HCT116 (cell line): ENCODE measurements around the gene MRM3. TPM values are rescaled to one million over a fixed set of nuclear protein-coding genes. Genes with fewer than 3 reads are reported as not detected.
A peak's percentile ranks its signal among the peaks of the same experiment; 100 is the strongest.

Source experiments
- ATAC-seq: fragments of 200-7000 bp; cut with Tn5 transposase; 2 replicates; pipeline ENCODE4 v1.9.1; 2020; ENCODE audit warnings: mild to moderate bottlenecking, moderate library complexity
- BruUV-seq: library from RNA; stranded (reverse); fragments of 400-500 nt; replicated peaks from 2 replicates; lab custom pipeline; 2021; lab: Mats Ljungman, UMichigan
- CTCF ChIA-PET: fragments of 300-600 bp; sonication (Branson Sonifier 250); formaldehyde crosslinking; loops from one replicate; lab custom pipeline; 2021; ENCODE audit warnings: antibody characterized with exemption; lab: Charles Lee
- POLR2A ChIA-PET: fragments of 300-600, 350-600 bp; sonication (Branson Sonifier 250); formaldehyde crosslinking; loops from one replicate; lab custom pipeline; 2021; ENCODE audit warnings: antibody characterized with exemption; lab: Charles Lee
- RAD21 ChIA-PET, 2 experiments: fragments of 300-600 bp; sonication (Branson Sonifier 250); formaldehyde crosslinking; loops; one replicate each; lab custom pipeline; 2023; ENCODE audit warnings: low total read pairs in 2 of 2; ENCODE audit not compliant: uncharacterized antibody in 2 of 2, unreplicated experiment in 2 of 2, low non-redundant PET in 1 of 2; lab: Charles Lee
- DNase-seq: peaks from one replicate; pipeline ENCODE4 v3.0.0-alpha.2; 2010; ENCODE audit warnings: low read depth, low spot score
- H2AFZ ChIP-seq: fragments of 200-600 bp; shearing (Covaris generic), sonication (generic); 2 replicates; pipeline ENCODE4 v1.6.1; 2017; ENCODE audit warnings: low read depth, mixed run types, mixed read lengths, antibody characterized with exemption, low read length; ENCODE audit not compliant: poor library complexity, severe bottlenecking
- H3K27ac ChIP-seq: 2 replicates; pipeline ENCODE4 v1.5.1; 2012; ENCODE audit warnings: low read depth, low read length
- H3K27me3 ChIP-seq: fragments of 200-600 bp; sonication (generic); 2 replicates; pipeline ENCODE4 v1.6.1; 2016; ENCODE audit warnings: mixed run types, low read length, mixed read lengths; ENCODE audit not compliant: insufficient read depth
- H3K36me3 ChIP-seq, 2 experiments: fragments of 200-500 bp in 1 of 2; fragments of 200-600 bp in 1 of 2; sonication (Bioruptor generic) in 1 of 2; sonication (generic) in 1 of 2; 2 replicates each; pipeline versions ENCODE4 v1.5.1 to v1.6.1; 2014 to 2016; ENCODE audit warnings: low read length in 2 of 2, inconsistent platforms in 1 of 2, mixed read lengths in 1 of 2, mixed run types in 1 of 2; ENCODE audit not compliant: insufficient read depth in 2 of 2, control insufficient read depth in 1 of 2
- H3K4me1 ChIP-seq, 2 experiments: fragments of 200-600 bp in 1 of 2; sonication (generic) in 1 of 2; 2 replicates each; pipeline versions ENCODE4 v1.5.1 to v1.6.1; 2012 to 2017; ENCODE audit warnings: low read length in 2 of 2, inconsistent platforms in 1 of 2, mild to moderate bottlenecking in 1 of 2, mixed read lengths in 1 of 2, mixed run types in 1 of 2, moderate library complexity in 1 of 2; ENCODE audit not compliant: insufficient read depth in 2 of 2, control insufficient read depth in 1 of 2
- H3K4me2 ChIP-seq: fragments of 200-600 bp; sonication (generic); 2 replicates; pipeline ENCODE4 v1.6.1; 2017; ENCODE audit warnings: mixed run types, low read length, mixed read lengths
- H3K4me3 ChIP-seq, 2 experiments: fragments of 200-600 bp in 1 of 2; sonication (generic) in 1 of 2; replicated peaks in 1 of 2; 2 replicates each; pipeline ENCODE4 v1.5.1; 2011 to 2016; ENCODE audit warnings: low read length in 2 of 2, control low read depth in 1 of 2, low read depth in 1 of 2, mild to moderate bottlenecking in 1 of 2, mixed read lengths in 1 of 2, mixed run types in 1 of 2
- H3K79me2 ChIP-seq: fragments of 200-600 bp; sonication (generic); 2 replicates; pipeline ENCODE4 v1.6.1; 2017; ENCODE audit warnings: mild to moderate bottlenecking, mixed run types, low read length, moderate library complexity, mixed read lengths; ENCODE audit not compliant: insufficient read depth
- H3K9ac ChIP-seq: fragments of 200-600 bp; sonication (generic); 2 replicates; pipeline ENCODE4 v1.6.1; 2016; ENCODE audit warnings: low read length, mixed read lengths
- H3K9me2 ChIP-seq: fragments of 200-600 bp; sonication (generic), shearing (Covaris generic); 2 replicates; pipeline ENCODE4 v1.6.1; 2017; ENCODE audit warnings: mixed run types, mild to moderate bottlenecking, moderate library complexity; ENCODE audit not compliant: insufficient read depth
- H3K9me3 ChIP-seq, 2 experiments: fragments of 200-500 bp in 1 of 2; fragments of 200-600 bp in 1 of 2; sonication (Bioruptor generic) in 1 of 2; sonication (generic) in 1 of 2; 2 replicates each; pipeline ENCODE4 v1.6.1; 2014 to 2017; ENCODE audit warnings: low read length in 2 of 2, mixed read lengths in 2 of 2, inconsistent platforms in 1 of 2, low read depth in 1 of 2, mild to moderate bottlenecking in 1 of 2, mixed run types in 1 of 2, moderate library complexity in 1 of 2; ENCODE audit not compliant: control insufficient read depth in 1 of 2, insufficient read depth in 1 of 2
- H4K20me1 ChIP-seq: fragments of 200-600 bp; sonication (generic), shearing (Covaris generic); 2 replicates; pipeline ENCODE4 v1.6.1; 2017; ENCODE audit warnings: mixed run types, mild to moderate bottlenecking, moderate library complexity; ENCODE audit not compliant: insufficient read depth
- EZH2 ChIP-seq: fragments of 200-600 bp; sonication (generic); IDR thresholded peaks from 2 replicates; pipeline ENCODE4 v1.6.1; 2017; ENCODE audit warnings: antibody characterized with exemption, mixed run types
- POLR2A ChIP-seq: IDR thresholded peaks from 2 replicates; pipeline ENCODE4 v1.7.0; 2011; ENCODE audit warnings: borderline replicate concordance; ENCODE audit not compliant: insufficient read depth, insufficient read length; ENCODE audit errors: extremely low read depth
- POLR2AphosphoS5 ChIP-seq: IDR thresholded peaks from 2 replicates; pipeline ENCODE4 v1.6.1; 2011; ENCODE audit warnings: mild to moderate bottlenecking, low read depth, low read length, moderate library complexity
- TCF7L2 ChIP-seq: IDR thresholded peaks from 2 replicates; pipeline ENCODE4 v1.7.0; 2011; ENCODE audit warnings: borderline replicate concordance, inconsistent platforms; ENCODE audit not compliant: insufficient read depth, insufficient read length; ENCODE audit errors: extremely low read depth
- intact Hi-C: fragments of 100-400 bp; cut with micrococcal nuclease; formaldehyde crosslinking; loops from 2 replicates; pipeline ENCODE4 v1.10.0; 2022
- total RNA-seq: library from RNA; stranded (reverse); gene quantifications from one replicate; pipeline ENCODE4 v1.2.1, GENCODE V29; 2021; ENCODE audit not compliant: unreplicated experiment
- TF ChIP-seq, protein P1 (sequence below): IDR thresholded peaks from 2 replicates; pipeline ENCODE4 v1.6.1; 2011; ENCODE audit warnings: mild to moderate bottlenecking, low read length, moderate library complexity; ENCODE audit not compliant: insufficient replicate concordance; ENCODE audit errors: extremely low read depth

The MRM3 gene
- total RNA-seq, 1 experiment from 2014 or later: 32.6 TPM

DNA sequence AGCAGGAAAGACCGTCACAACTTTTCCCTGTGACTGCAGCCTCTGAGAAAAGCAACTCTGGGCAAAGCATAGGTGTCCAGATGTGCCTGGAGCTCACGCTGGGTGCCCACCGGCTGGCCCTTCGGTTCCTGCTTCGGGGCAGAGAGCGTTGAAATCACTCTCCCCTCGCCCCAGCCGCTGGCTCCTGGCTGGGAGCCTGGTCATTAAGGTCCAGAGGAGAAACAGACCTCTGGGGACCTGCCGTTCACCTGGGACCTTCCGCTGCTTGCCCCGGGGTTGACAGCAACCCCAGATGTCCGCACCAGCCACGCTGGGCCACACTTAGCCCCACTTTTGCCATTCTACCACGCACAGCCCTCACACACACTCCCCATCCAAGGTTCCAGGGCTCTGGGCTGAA lies 13.1 kb downstream of the MRM3 start:
- intact Hi-C loops: loop anchor here (1.0 kb wide), 1 partner anchor 201 kb away; no protein-coding TSS in a partner anchor
- ChIA-PET POLR2A (interaction anchor here (0.9 to 1.9 kb wide), 2 partner anchors 185 to 186 kb away, joined by 3 to 9 read pairs; partner anchors contain the start of gene NXN), RAD21 (interaction anchor here (2.0 to 3.2 kb wide), 2 partner anchors 185 to 186 kb away, joined by 14 to 16 read pairs; partner anchors contain the start of gene NXN (in 1 of the 2)), CTCF (interaction anchor here (0.9 to 4.1 kb wide), 6 partner anchors 13 to 261 kb away, joined by 3 to 87 read pairs (median 4); partner anchors contain the start of genes GLOD4, MRM3, NXN and TIMM22)
- Histone ChIP-seq H3K9me2 (no peaks in the 10 kb centered on the region), H3K9ac (no peak overlapping the region), H4K20me1 (no peaks in the 10 kb centered on the region), H3K4me1 (peaks cover 0 to 11% of the 10 kb centered on the region in 2 experiments; a peak in 2 of 4 replicates), H3K36me3 (peaks cover 0 to 20% of the 10 kb centered on the region in 2 experiments; a peak in 2 of 4 replicates), H3K79me2 (peaks cover 17% of the 10 kb centered on the region), H2AFZ (no peak overlapping the region), H3K9me3 (no peaks in the 10 kb centered on the region), H3K27me3 (no peaks in the 10 kb centered on the region), H3K27ac (no peak overlapping the region; the same call in 1 of the 2 replicates), H3K4me3 (no peak overlapping the region), H3K4me2 (peak overlapping the region; percentile 16; the same call in 1 of the 2 replicates)
- no TSS peak for BruUV-seq
- TF ChIP-seq TCF7L2: no peak
- TF ChIP-seq, protein P1, sequence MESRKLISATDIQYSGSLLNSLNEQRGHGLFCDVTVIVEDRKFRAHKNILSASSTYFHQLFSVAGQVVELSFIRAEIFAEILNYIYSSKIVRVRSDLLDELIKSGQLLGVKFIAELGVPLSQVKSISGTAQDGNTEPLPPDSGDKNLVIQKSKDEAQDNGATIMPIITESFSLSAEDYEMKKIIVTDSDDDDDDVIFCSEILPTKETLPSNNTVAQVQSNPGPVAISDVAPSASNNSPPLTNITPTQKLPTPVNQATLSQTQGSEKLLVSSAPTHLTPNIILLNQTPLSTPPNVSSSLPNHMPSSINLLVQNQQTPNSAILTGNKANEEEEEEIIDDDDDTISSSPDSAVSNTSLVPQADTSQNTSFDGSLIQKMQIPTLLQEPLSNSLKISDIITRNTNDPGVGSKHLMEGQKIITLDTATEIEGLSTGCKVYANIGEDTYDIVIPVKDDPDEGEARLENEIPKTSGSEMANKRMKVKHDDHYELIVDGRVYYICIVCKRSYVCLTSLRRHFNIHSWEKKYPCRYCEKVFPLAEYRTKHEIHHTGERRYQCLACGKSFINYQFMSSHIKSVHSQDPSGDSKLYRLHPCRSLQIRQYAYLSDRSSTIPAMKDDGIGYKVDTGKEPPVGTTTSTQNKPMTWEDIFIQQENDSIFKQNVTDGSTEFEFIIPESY: no peak
- no peak for TF ChIP-seq POLR2A
- ATAC-seq (no peak), DNase-seq (no peak)

DNA sequence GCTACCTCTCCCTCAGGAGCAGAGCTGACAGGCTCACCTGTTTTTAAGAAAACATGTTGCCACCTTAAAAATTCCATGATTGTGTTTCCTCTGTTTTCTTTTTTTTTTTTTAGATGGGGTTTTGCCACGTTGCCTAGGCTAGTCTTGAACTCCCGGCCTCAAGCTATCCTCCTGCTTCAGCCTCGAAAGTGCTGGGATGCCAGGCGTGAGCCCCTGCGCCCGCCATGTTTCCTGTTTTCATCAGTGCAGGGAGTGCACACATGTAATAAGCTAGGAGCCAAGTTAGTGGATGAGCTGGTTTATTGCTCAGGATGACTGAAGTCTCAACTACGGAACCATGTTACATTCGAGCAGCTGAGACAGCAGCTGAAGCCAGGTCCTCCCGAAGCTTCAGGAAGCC lies 13.6 kb downstream of the MRM3 start:
- no TSS peak for BruUV-seq
- Histone ChIP-seq H3K36me3 (peaks cover 0 to 18% of the 10 kb centered on the region in 2 experiments; a peak in 2 of 4 replicates), H3K4me3 (no peak overlapping the region), H3K9ac (no peak overlapping the region), H3K27me3 (no peaks in the 10 kb centered on the region), H3K4me1 (peaks cover 0 to 11% of the 10 kb centered on the region in 2 experiments; a peak in 2 of 4 replicates), H3K9me2 (no peaks in the 10 kb centered on the region), H3K79me2 (peaks cover 17% of the 10 kb centered on the region), H2AFZ (no peak overlapping the region), H4K20me1 (no peaks in the 10 kb centered on the region), H3K4me2 (no peak overlapping the region), H3K9me3 (no peaks in the 10 kb centered on the region), H3K27ac (no peak overlapping the region)
- POLR2A ChIA-PET: interaction anchor here (0.9 to 1.9 kb wide), 2 partner anchors 184 to 185 kb away, joined by 3 to 9 read pairs; partner anchors contain the start of gene NXN
- CTCF ChIA-PET: interaction anchor here (1.0 to 4.1 kb wide), 4 partner anchors 185 to 261 kb away, joined by 3 to 87 read pairs (median 10); partner anchors contain the start of genes NXN and TIMM22
- no peak for TF ChIP-seq EZH2
- TF ChIP-seq POLR2AphosphoS5: no peak
- intact Hi-C loops: loop anchor here (1.0 kb wide), 1 partner anchor 201 kb away; no protein-coding TSS in a partner anchor
- RAD21 ChIA-PET: interaction anchor here (2.0 to 3.2 kb wide), 2 partner anchors 185 to 186 kb away, joined by 14 to 16 read pairs; partner anchors contain the start of gene NXN (in 1 of the 2)
- ATAC-seq (no peak), DNase-seq (no peak)
